ENCODE results near the gene ST3GAL6. TPM values are rescaled to one million over a fixed set of nuclear protein-coding genes. Genes with fewer than 3 reads are reported as not detected.

The ST3GAL6 gene
- total and polyA plus RNA-seq, 2 donors (not counting 3 experiments of a cell fraction or from before 2014, with no cell fraction given): 13.2 to 35.9 TPM

GRCh38 chr3:98750276-98750919 is 12.7 kb upstream of the ST3GAL6 start:
- Histone ChIP-seq H2AFZ (ENCODE audit: low read depth, low read length) (no peak overlapping the region), H3K79me2 (ENCODE audit: control insufficient read depth, insufficient read depth, low read length) (peaks cover 31% of the 10 kb centered on the region), H3K27me3 (ENCODE audit: control insufficient read depth in 2 of 2, insufficient read depth in 2 of 2, low read length in 2 of 2) (no peaks in the 10 kb centered on the region), H3K4me2 (ENCODE audit: insufficient read depth, low read length) (no peak overlapping the region), H3K9ac (replicated peaks; ENCODE audit: extremely low read depth, insufficient read depth, low read length) (no peak overlapping the region), H3K9me1 (replicated peaks; ENCODE audit: control insufficient read depth, extremely low read depth, insufficient read depth, low read length) (no peaks in the 10 kb centered on the region), H3K4me1 (ENCODE audit: control insufficient read depth, extremely low read depth, insufficient read depth, low read length) (peaks cover 10% of the 10 kb centered on the region), H3K36me3 (ENCODE audit: control insufficient read depth in 2 of 2, extremely low read depth in 1 of 2, insufficient read depth in 2 of 2, low read length in 2 of 2) (no peaks in the 10 kb centered on the region), H3K4me3 (replicated peaks in 1 of 3; ENCODE audit: insufficient read depth in 1 of 3, low read depth in 1 of 3, low read length in 3 of 3) (no peak overlapping the region), H3K9me3 (replicated peaks; ENCODE audit: control insufficient read depth, insufficient read depth, low read length) (no peaks in the 10 kb centered on the region), H3K27ac (ENCODE audit: insufficient read depth, low read depth, low read length) (no peak overlapping the region), H4K20me1 (replicated peaks; ENCODE audit: control insufficient read depth, extremely low read depth, insufficient read depth, low read length) (no peaks in the 10 kb centered on the region)
- no peak for FAIRE-seq
- BruUV-seq (replicated peaks): no TSS peak
- POLR2A ChIA-PET: no interaction called here
- intact Hi-C loops (cut with micrococcal nuclease): no loop called here
- dilution Hi-C loops (cut with MboI; ENCODE audit: extremely low pct_ligation_motif_present, low sequenced_read_pairs): no loop called here
- no peak for DNase-seq (ENCODE audit: low read depth, low spot score)
- CTCF ChIA-PET: interaction anchor here (0.7 to 1.2 kb wide), 3 partner anchors 9 to 148 kb away, joined by 3 read pairs; no protein-coding TSS in a partner anchor
- TF ChIP-seq FOS (IDR thresholded peaks at IDR 0.05; ENCODE audit: borderline replicate concordance, insufficient read depth, low read length) (no peak), JUN (IDR thresholded peaks at IDR 0.05; ENCODE audit: borderline replicate concordance, insufficient read depth, insufficient read length, low read depth) (no peak), EZH2 (IDR thresholded peaks at IDR 0.05; ENCODE audit: borderline replicate concordance, low read depth, low read length, severe bottlenecking) (no peak), POLR2A (IDR thresholded peaks at IDR 0.05; ENCODE audit: low read depth, low read length) (no peak), POLR2AphosphoS5 (IDR thresholded peaks at IDR 0.05; ENCODE audit: insufficient read depth, low read depth, low read length) (no peak), GATA2 (IDR thresholded peaks at IDR 0.05; ENCODE audit: insufficient read depth, insufficient read length, low read depth, low read length) (no peak), MYC (IDR thresholded peaks at IDR 0.05; ENCODE audit: low read depth, low read length) (no peak)

- H3K4me2 ChIP-seq (ENCODE audit: insufficient read depth, low read length): no peak overlapping the region
- peaks cover 23% of the 10 kb centered on the region for H3K79me2 ChIP-seq (ENCODE audit: control insufficient read depth, insufficient read depth, low read length)
- CTCF ChIA-PET: interaction anchor here (1.6 kb wide), 1 partner anchor 14 kb away, joined by 5 read pairs; no protein-coding TSS in a partner anchor
- no peaks in the 10 kb centered on the region for H4K20me1 ChIP-seq (replicated peaks; ENCODE audit: control insufficient read depth, extremely low read depth, insufficient read depth, low read length)
- FAIRE-seq (no peak), DNase-seq (ENCODE audit: low read depth, low spot score) (no peak)
- H2AFZ ChIP-seq (ENCODE audit: low read depth, low read length): no peak overlapping the region
- H3K36me3 ChIP-seq (ENCODE audit: control insufficient read depth in 2 of 2, extremely low read depth in 1 of 2, insufficient read depth in 2 of 2, low read length in 2 of 2): no peaks in the 10 kb centered on the region
- no peak overlapping the region for H3K4me3 ChIP-seq (replicated peaks in 1 of 3; ENCODE audit: insufficient read depth in 1 of 3, low read depth in 1 of 3, low read length in 3 of 3)
- dilution Hi-C loops (cut with MboI; ENCODE audit: extremely low pct_ligation_motif_present, low sequenced_read_pairs) (no loop called here), intact Hi-C loops (cut with micrococcal nuclease) (no loop called here)
- H3K9ac ChIP-seq (replicated peaks; ENCODE audit: extremely low read depth, insufficient read depth, low read length): no peak overlapping the region
- POLR2A ChIA-PET: no interaction called here
- H3K27ac ChIP-seq (ENCODE audit: insufficient read depth, low read depth, low read length): no peak overlapping the region
- H3K9me1 ChIP-seq (replicated peaks; ENCODE audit: control insufficient read depth, extremely low read depth, insufficient read depth, low read length): no peaks in the 10 kb centered on the region
- no TSS peak for BruUV-seq (replicated peaks)
- peaks cover 5% of the 10 kb centered on the region for H3K4me1 ChIP-seq (ENCODE audit: control insufficient read depth, extremely low read depth, insufficient read depth, low read length)
- H3K27me3 ChIP-seq (ENCODE audit: control insufficient read depth in 2 of 2, insufficient read depth in 2 of 2, low read length in 2 of 2): no peaks in the 10 kb centered on the region
- H3K9me3 ChIP-seq (replicated peaks; ENCODE audit: control insufficient read depth, insufficient read depth, low read length): no peaks in the 10 kb centered on the region
- TF ChIP-seq JUN (IDR thresholded peaks at IDR 0.05; ENCODE audit: borderline replicate concordance, insufficient read depth, insufficient read length, low read depth) (no peak), POLR2AphosphoS5 (IDR thresholded peaks at IDR 0.05; ENCODE audit: insufficient read depth, low read depth, low read length) (no peak), CTCF (IDR thresholded peaks at IDR 0.05; ENCODE audit: extremely low read depth in 1 of 2, insufficient read depth in 1 of 2, low read depth in 1 of 2, low read length in 2 of 2) (no peak), POLR2A (IDR thresholded peaks at IDR 0.05; ENCODE audit: low read depth, low read length) (no peak), MAX (IDR thresholded peaks at IDR 0.05; ENCODE audit: insufficient read depth, insufficient read length) (no peak), EZH2 (IDR thresholded peaks at IDR 0.05; ENCODE audit: borderline replicate concordance, low read depth, low read length, severe bottlenecking) (no peak), FOS (IDR thresholded peaks at IDR 0.05; ENCODE audit: borderline replicate concordance, insufficient read depth, low read length) (no peak), GATA2 (IDR thresholded peaks at IDR 0.05; ENCODE audit: insufficient read depth, insufficient read length, low read depth, low read length) (no peak), MYC (IDR thresholded peaks at IDR 0.05; ENCODE audit: low read depth, low read length) (no peak)
These were observed 8.7 kb upstream of the ST3GAL6 start for GRCh38 chr3:98754483-98754882.

All from endothelial cell of umbilical vein (primary cell).